MM.1S (cell line): ENCODE results near the gene EDARADD.

Source experiments
- EZH2 ChIP-seq: fragments of 300-600 bp; sonication (generic); optimal IDR thresholded peaks from 2 replicates; pipeline ENCODE3; 2017; ENCODE audit warnings: low read depth, mild to moderate bottlenecking, antibody characterized with exemption, low read length, mixed read lengths
- TF ChIP-seq, protein P1 (sequence below): fragments of 300-600 bp; sonication (generic); IDR thresholded peaks from 2 replicates; pipeline ENCODE4 v1.5.1; 2016; ENCODE audit warnings: antibody characterized with exemption, low read length, mixed read lengths

DNA sequence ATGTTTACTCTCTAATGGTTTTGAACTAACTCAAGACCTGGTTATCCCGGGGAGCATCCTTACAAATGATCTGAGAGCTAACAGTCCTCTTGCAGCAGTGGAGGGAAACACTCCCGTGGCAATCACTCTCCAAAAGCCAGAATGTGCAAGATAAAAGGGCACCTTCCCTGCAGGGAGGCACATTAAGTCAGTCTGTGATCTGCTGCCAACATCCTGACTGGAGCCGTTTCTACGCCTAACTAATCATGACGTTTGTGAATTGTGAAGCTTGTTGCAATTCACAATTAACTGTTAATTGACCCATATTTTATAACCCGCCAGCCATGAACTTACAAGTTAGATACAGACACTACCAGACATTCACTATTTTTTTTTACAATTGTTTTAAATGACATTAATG is 77.6 kb downstream of the EDARADD start:
- TF ChIP-seq, protein P1, sequence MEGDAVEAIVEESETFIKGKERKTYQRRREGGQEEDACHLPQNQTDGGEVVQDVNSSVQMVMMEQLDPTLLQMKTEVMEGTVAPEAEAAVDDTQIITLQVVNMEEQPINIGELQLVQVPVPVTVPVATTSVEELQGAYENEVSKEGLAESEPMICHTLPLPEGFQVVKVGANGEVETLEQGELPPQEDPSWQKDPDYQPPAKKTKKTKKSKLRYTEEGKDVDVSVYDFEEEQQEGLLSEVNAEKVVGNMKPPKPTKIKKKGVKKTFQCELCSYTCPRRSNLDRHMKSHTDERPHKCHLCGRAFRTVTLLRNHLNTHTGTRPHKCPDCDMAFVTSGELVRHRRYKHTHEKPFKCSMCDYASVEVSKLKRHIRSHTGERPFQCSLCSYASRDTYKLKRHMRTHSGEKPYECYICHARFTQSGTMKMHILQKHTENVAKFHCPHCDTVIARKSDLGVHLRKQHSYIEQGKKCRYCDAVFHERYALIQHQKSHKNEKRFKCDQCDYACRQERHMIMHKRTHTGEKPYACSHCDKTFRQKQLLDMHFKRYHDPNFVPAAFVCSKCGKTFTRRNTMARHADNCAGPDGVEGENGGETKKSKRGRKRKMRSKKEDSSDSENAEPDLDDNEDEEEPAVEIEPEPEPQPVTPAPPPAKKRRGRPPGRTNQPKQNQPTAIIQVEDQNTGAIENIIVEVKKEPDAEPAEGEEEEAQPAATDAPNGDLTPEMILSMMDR = no peak
- no peak for TF ChIP-seq EZH2
